CD4-positive, alpha-beta T cell treated with Interleukin-6 at 100 ng/mL for 8 hours (primary cell): Measurements from ENCODE around the gene LENEP.
A peak's percentile ranks its signal among the peaks of the same experiment; 100 is the strongest.

Experiments used
- DNase-seq: peaks from one replicate; pipeline ENCODE4 v3.0.0-alpha.2; 2020; ENCODE audit warnings: mixed read lengths, low spot score

The LENEP gene

GRCh38 chr1:155010211-155010918 is 17.0 kb downstream of the LENEP start:
- peak; percentile 50 for DNase-seq

- DNase-seq: no peak
Observed at GRCh38 chr1:155011004-155011416, 17.6 kb downstream of the LENEP start.

GRCh38 chr1:155011437-155012025 is 18.1 kb downstream of the LENEP start:
- DNase-seq: no peak

GRCh38 chr1:155012026-155012546 is 18.7 kb downstream of the LENEP start:
- peak; percentile 19 for DNase-seq

- DNase-seq: no peak
Observed at GRCh38 chr1:155012776-155013602, 19.6 kb downstream of the LENEP start.

GRCh38 chr1:155013632-155014031 is 20.2 kb downstream of the LENEP start:
- DNase-seq: peak; percentile 67

GRCh38 chr1:155014709-155015508 is 21.5 kb downstream of the LENEP start:
- no peak for DNase-seq

- DNase-seq: no peak
Observed at GRCh38 chr1:155015527-155016230, 22.3 kb downstream of the LENEP start.

GRCh38 chr1:155016231-155016831 is 22.9 kb downstream of the LENEP start:
- DNase-seq: peak; percentile 32

- DNase-seq: peak; percentile 90
Observed at GRCh38 chr1:155017041-155017945, 23.9 kb downstream of the LENEP start.

GRCh38 chr1:155017946-155018316 is 24.5 kb downstream of the LENEP start:
- no peak for DNase-seq

- no peak for DNase-seq
Observed at GRCh38 chr1:155018617-155019348, 25.4 kb downstream of the LENEP start.

GRCh38 chr1:155019377-155020245 is 26.2 kb downstream of the LENEP start:
- DNase-seq: no peak

- DNase-seq: no peak
Observed at GRCh38 chr1:155022136-155022926, 28.9 kb downstream of the LENEP start.

- DNase-seq: no peak
Observed at GRCh38 chr1:155022927-155023236, 29.5 kb downstream of the LENEP start.

- DNase-seq: no peak
Observed at GRCh38 chr1:155023627-155024026, 30.2 kb downstream of the LENEP start.

- DNase-seq: no peak
Observed at GRCh38 chr1:155024315-155024714, 30.9 kb downstream of the LENEP start.
